ENCODE data around the gene SPTBN1.

SPTBN1 gene

DNA sequence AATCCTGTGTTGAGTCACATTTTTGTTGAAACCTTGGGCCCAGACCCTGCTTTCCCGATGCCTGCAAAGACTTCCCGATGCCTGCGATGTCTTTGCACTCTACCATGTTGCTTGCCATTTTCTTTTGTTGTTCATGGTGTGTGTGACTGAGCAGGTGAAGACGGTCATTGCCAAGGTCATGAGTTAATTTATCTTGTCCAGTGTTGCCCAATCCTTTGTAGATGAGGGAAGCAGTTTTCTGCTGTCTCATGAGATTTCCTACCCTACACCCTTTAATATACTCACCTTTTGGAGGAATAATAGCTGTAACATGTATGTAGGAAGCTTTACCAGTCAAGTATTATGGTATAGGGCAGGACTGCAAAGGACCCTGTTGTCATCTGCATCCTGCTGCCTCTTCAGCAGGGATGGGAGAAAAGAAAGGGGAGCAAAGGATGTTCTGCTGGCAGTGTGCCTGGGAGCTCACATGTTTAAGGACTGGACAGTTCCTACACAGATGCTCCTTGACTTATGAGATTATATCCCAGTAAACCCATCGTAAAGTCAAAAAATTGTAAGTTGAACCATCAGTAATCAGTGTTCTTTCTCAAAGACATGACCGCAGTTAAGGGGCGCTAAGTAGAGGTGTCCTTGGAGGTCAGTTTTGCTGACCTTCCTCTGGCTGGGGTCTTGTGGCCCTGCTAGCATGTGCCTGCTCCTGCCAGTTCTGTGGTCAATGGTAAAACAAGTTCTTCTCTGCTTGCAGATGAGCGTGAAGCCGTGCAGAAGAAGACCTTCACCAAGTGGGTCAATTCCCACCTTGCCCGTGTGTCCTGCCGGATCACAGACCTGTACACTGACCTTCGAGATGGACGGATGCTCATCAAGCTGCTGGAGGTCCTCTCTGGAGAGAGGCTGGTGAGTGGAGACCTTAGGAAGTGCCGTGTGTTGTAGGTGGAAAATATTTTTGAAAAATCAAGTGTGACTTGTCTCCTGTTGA is 142.5 kb downstream of the SPTBN1 start:
- H3K4me3 ChIP-seq (ENCODE audit: severe bottlenecking), result no peak overlapping the region
- TF ChIP-seq, protein P1, sequence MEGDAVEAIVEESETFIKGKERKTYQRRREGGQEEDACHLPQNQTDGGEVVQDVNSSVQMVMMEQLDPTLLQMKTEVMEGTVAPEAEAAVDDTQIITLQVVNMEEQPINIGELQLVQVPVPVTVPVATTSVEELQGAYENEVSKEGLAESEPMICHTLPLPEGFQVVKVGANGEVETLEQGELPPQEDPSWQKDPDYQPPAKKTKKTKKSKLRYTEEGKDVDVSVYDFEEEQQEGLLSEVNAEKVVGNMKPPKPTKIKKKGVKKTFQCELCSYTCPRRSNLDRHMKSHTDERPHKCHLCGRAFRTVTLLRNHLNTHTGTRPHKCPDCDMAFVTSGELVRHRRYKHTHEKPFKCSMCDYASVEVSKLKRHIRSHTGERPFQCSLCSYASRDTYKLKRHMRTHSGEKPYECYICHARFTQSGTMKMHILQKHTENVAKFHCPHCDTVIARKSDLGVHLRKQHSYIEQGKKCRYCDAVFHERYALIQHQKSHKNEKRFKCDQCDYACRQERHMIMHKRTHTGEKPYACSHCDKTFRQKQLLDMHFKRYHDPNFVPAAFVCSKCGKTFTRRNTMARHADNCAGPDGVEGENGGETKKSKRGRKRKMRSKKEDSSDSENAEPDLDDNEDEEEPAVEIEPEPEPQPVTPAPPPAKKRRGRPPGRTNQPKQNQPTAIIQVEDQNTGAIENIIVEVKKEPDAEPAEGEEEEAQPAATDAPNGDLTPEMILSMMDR (IDR thresholded peaks at IDR 0.05; ENCODE audit: poor library complexity, severe bottlenecking), result no peak
- no peak for DNase-seq (ENCODE audit: low spot score)
- H3K9me3 ChIP-seq (ENCODE audit: severe bottlenecking), result no peaks in the 10 kb centered on the region
- H3K36me3 ChIP-seq (ENCODE audit: low read depth), result peaks cover 37% of the 10 kb centered on the region
- no peaks in the 10 kb centered on the region for H3K27me3 ChIP-seq (ENCODE audit: insufficient read depth, poor library complexity, severe bottlenecking)
- peaks cover 23% of the 10 kb centered on the region for H3K4me1 ChIP-seq (ENCODE audit: insufficient read depth, poor library complexity, severe bottlenecking)
- peak overlapping the region; percentile 75 for H3K27ac ChIP-seq (ENCODE audit: poor library complexity, severe bottlenecking)
- no peak for ATAC-seq (ENCODE audit: low read depth)

DNA sequence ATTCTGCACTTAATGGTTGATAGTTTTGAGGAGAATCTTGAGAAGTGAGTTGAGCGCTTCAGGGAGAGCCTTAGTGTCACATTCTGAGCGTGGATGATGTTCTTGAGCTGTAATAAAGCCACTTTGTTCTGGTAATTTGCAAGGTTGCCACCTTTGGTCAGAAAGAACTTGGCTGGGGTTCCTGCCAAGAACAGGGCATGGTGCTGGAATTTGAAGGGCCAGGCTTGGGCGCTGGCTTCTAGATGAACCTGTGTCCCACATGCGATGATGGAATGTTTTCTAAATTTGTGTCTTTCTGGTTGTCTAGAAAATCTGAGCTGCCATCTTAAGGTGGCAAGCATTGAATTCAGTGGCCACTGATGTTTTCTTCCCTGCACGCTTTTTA is 143.2 kb downstream of the SPTBN1 start:
- H3K9me3 ChIP-seq (ENCODE audit: severe bottlenecking), result no peaks in the 10 kb centered on the region
- TF ChIP-seq, protein P1 (IDR thresholded peaks at IDR 0.05; ENCODE audit: poor library complexity, severe bottlenecking), result no peak
- ATAC-seq (ENCODE audit: low read depth) (no peak), DNase-seq (ENCODE audit: low spot score) (no peak)
- peaks cover 23% of the 10 kb centered on the region for H3K4me1 ChIP-seq (ENCODE audit: insufficient read depth, poor library complexity, severe bottlenecking)
- H3K36me3 ChIP-seq (ENCODE audit: low read depth), result peaks cover 37% of the 10 kb centered on the region
- no peak overlapping the region for H3K4me3 ChIP-seq (ENCODE audit: severe bottlenecking)
- peak overlapping the region; percentile 75 for H3K27ac ChIP-seq (ENCODE audit: poor library complexity, severe bottlenecking)
- no peaks in the 10 kb centered on the region for H3K27me3 ChIP-seq (ENCODE audit: insufficient read depth, poor library complexity, severe bottlenecking)

DNA sequence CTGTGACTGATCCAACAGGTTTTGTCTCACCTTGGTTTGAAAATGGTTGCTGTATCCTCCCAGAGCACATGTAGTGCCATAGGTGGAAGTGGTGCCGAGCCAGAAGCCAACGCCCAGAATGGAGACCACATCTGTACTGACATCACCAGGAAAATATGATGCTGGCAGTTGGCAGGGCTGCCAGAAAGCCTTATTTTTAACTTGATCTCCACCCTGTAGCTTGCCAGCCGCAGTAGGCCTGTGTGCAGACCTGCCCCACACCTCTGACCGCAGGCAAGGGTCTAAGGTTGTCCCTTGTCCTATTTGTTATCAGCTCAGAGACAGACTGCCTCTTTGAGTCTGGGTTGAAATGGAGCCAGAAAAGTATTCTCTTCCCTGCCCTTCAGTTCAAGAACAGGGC is 143.8 kb downstream of the SPTBN1 start:
- peaks cover 23% of the 10 kb centered on the region for H3K4me1 ChIP-seq (ENCODE audit: insufficient read depth, poor library complexity, severe bottlenecking)
- TF ChIP-seq, protein P1 (IDR thresholded peaks at IDR 0.05; ENCODE audit: poor library complexity, severe bottlenecking), result no peak
- ATAC-seq (ENCODE audit: low read depth) (peak; percentile 87), DNase-seq (ENCODE audit: low spot score) (peak; percentile 74)
- no peak overlapping the region for H3K4me3 ChIP-seq (ENCODE audit: severe bottlenecking)
- H3K27ac ChIP-seq (ENCODE audit: poor library complexity, severe bottlenecking), result peak overlapping the region; percentile 75
- H3K9me3 ChIP-seq (ENCODE audit: severe bottlenecking), result no peaks in the 10 kb centered on the region
- no peaks in the 10 kb centered on the region for H3K27me3 ChIP-seq (ENCODE audit: insufficient read depth, poor library complexity, severe bottlenecking)
- H3K36me3 ChIP-seq (ENCODE audit: low read depth), result peaks cover 36% of the 10 kb centered on the region

DNA sequence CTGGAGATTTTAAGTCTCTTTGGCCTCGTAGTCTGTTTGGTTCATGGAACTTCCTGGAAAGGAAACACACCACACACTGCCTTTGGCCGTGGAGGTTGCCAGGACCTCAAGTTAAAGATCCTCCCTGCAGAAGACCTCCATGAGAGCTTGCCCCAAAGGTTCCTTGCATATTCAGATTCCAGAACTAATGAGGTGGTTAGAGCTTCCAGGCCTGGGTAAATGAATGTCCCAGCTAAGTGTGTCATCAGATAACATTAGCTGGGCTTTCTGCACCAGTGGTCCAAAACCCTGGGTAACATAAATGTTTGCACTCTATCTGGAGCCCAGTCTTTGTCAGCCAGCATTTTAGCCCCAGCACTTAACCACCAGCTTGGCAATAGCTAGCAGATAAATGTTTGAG is 145.2 kb downstream of the SPTBN1 start:
- Histone ChIP-seq H3K4me3 (ENCODE audit: severe bottlenecking) (no peak overlapping the region), H3K27me3 (ENCODE audit: insufficient read depth, poor library complexity, severe bottlenecking) (no peaks in the 10 kb centered on the region), H3K27ac (ENCODE audit: poor library complexity, severe bottlenecking) (no peak overlapping the region), H3K4me1 (ENCODE audit: insufficient read depth, poor library complexity, severe bottlenecking) (peaks cover 23% of the 10 kb centered on the region), H3K9me3 (ENCODE audit: severe bottlenecking) (no peaks in the 10 kb centered on the region), H3K36me3 (ENCODE audit: low read depth) (peaks cover 26% of the 10 kb centered on the region)
- DNase-seq (ENCODE audit: low spot score) (no peak), ATAC-seq (ENCODE audit: low read depth) (no peak)
- TF ChIP-seq, protein P1 (IDR thresholded peaks at IDR 0.05; ENCODE audit: poor library complexity, severe bottlenecking), result no peak

Data from RWPE2 (cell line).